Left ventricle myocardium inferior (tissue), 1 donor: ENCODE measurements around the gene OCSTAMP. TPM values are rescaled to one million over a fixed set of nuclear protein-coding genes. Genes with fewer than 3 reads are reported as not detected.

Source experiments
- DNase-seq: peaks from one replicate; pipeline ENCODE4 v3.0.0-alpha.2; 2020
- H3K27ac ChIP-seq: fragments of 200-600 bp; replicated peaks from 2 replicates; pipeline ENCODE4 v1.8.0; 2021
- H3K27me3 ChIP-seq: fragments of 200-600 bp; 2 replicates; pipeline ENCODE4 v1.8.0; 2021; ENCODE audit warnings: low read depth
- H3K36me3 ChIP-seq: fragments of 200-600 bp; 2 replicates; pipeline ENCODE4 v1.8.0; 2021
- H3K4me1 ChIP-seq: fragments of 200-600 bp; 2 replicates; pipeline ENCODE4 v1.8.0; 2021
- H3K4me3 ChIP-seq: fragments of 200-600 bp; 2 replicates; pipeline ENCODE4 v1.8.0; 2021; ENCODE audit warnings: mild to moderate bottlenecking, moderate library complexity
- H3K9me3 ChIP-seq: fragments of 200-600 bp; replicated peaks from 2 replicates; pipeline ENCODE4 v1.8.0; 2021
- CTCF ChIP-seq: fragments of 200-600 bp; IDR thresholded peaks from 2 replicates; pipeline ENCODE4 v1.8.0; 2021; ENCODE audit warnings: antibody characterized with exemption, mild to moderate bottlenecking, borderline replicate concordance
- intact Hi-C: fragments of 100-400 bp; cut with micrococcal nuclease; formaldehyde crosslinking; loops from one replicate; pipeline ENCODE4 v1.11.0; 2022
- total RNA-seq: library from RNA; stranded (reverse); fragmentation: NEBNext Ultra II Directional; extraction: Animal tissue kit (Norgen Biotek cat#: 25700); gene quantifications from one replicate; pipeline ENCODE4 v1.2.1, GENCODE V29; 2021
- donor health status: DM: no; HTN: yes; CAD: no; lungs with severe emphysema.

Gene OCSTAMP
- total RNA-seq, 1 donor from 2014 or later = not detected

- Histone ChIP-seq H3K9me3 (no peaks in the 10 kb centered on the region), H3K27ac (no peak overlapping the region), H3K27me3 (no peaks in the 10 kb centered on the region), H3K4me3 (no peak overlapping the region), H3K36me3 (no peaks in the 10 kb centered on the region), H3K4me1 (no peaks in the 10 kb centered on the region)
- no peak for TF ChIP-seq CTCF
- DNase-seq = no peak
- intact Hi-C loops = no loop called here
Measured at GRCh38 chr20:46576774-46577395, 26.4 kb upstream of the OCSTAMP start.

GRCh38 chr20:46575937-46576461, 25.5 kb upstream of the OCSTAMP start:
- H3K27me3 ChIP-seq = no peaks in the 10 kb centered on the region
- TF ChIP-seq CTCF = no peak
- no peak overlapping the region for H3K27ac ChIP-seq
- DNase-seq = no peak
- no peaks in the 10 kb centered on the region for H3K4me1 ChIP-seq
- intact Hi-C loops = no loop called here
- H3K9me3 ChIP-seq = no peaks in the 10 kb centered on the region
- H3K36me3 ChIP-seq = no peaks in the 10 kb centered on the region
- H3K4me3 ChIP-seq = no peak overlapping the region

GRCh38 chr20:46575394-46575793, 24.9 kb upstream of the OCSTAMP start:
- no peak for TF ChIP-seq CTCF
- Histone ChIP-seq H3K27me3 (no peaks in the 10 kb centered on the region), H3K4me3 (no peak overlapping the region), H3K36me3 (no peaks in the 10 kb centered on the region), H3K9me3 (no peaks in the 10 kb centered on the region), H3K27ac (no peak overlapping the region), H3K4me1 (no peaks in the 10 kb centered on the region)
- intact Hi-C loops = no loop called here
- no peak for DNase-seq

- H3K27ac ChIP-seq = no peak overlapping the region
- no peaks in the 10 kb centered on the region for H3K27me3 ChIP-seq
- H3K36me3 ChIP-seq = no peaks in the 10 kb centered on the region
- TF ChIP-seq CTCF = no peak
- no peaks in the 10 kb centered on the region for H3K9me3 ChIP-seq
- no peak overlapping the region for H3K4me3 ChIP-seq
- no peak for DNase-seq
- intact Hi-C loops = no loop called here
- peaks cover 3% of the 10 kb centered on the region for H3K4me1 ChIP-seq
Measured at GRCh38 chr20:46573788-46574584, 23.5 kb upstream of the OCSTAMP start.

GRCh38 chr20:46573234-46573633, 22.8 kb upstream of the OCSTAMP start:
- Histone ChIP-seq H3K9me3 (no peaks in the 10 kb centered on the region), H3K4me1 (peaks cover 9% of the 10 kb centered on the region), H3K27me3 (no peaks in the 10 kb centered on the region), H3K36me3 (no peaks in the 10 kb centered on the region), H3K4me3 (no peak overlapping the region), H3K27ac (no peak overlapping the region)
- intact Hi-C loops = no loop called here
- DNase-seq = no peak
- no peak for TF ChIP-seq CTCF
